ENCODE data around the gene SPTSSB.

GRCh38 chr3:161390200-161390599, 18.9 kb upstream of the SPTSSB start:
- TF ChIP-seq POLR2A (IDR thresholded peaks at IDR 0.05) (no peak), CTCF (IDR thresholded peaks at IDR 0.05) (no peak)

Measured in lower leg skin (tissue), 3 donors.